ENCODE data around the gene LAIR2.

DNA sequence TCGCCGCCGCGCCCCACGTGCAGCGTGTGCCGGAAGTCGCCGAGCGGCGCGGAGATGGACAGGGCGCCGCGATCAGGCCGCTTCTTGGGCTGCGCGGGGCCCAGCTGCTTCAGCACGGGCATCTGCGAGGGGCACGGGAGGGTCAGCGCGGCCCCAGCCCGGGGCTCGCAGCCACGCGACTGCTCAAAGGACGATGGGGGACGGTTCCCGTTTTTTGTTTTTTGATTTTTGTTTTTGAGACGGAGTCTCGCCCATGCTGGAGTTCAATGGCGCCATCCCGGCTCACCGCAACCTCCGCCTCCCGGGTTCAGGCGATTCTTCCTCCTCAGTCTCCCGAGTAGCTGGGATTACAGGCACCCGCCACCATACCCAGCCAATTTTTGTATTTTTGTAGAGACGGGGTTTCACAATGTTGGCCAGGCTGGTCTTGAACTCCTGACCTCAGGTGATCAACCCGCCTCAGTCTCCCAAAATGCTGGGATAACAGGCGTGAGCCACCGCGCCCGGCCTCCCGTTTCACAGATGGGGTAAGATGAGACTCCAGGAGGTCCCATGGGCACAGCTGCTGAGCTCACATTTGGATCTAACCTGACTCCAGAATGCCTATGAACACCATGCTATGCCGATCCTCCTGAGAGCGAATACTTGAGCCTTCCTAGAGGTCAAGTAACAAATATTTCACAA is 37.1 kb upstream of the LAIR2 start:
- TF ChIP-seq ELF1 (CRISPR knock-in tag; IDR thresholded peaks at IDR 0.05) (no peak), FOSL1 (CRISPR knock-in tag; IDR thresholded peaks at IDR 0.05; ENCODE audit: borderline replicate concordance) (no peak), ATF3 (CRISPR knock-in tag; IDR thresholded peaks at IDR 0.05) (no peak), ZNF256 (CRISPR knock-in tag; conservative IDR thresholded peaks at IDR 0.05) (no peak)
- TF ChIP-seq, protein P1, sequence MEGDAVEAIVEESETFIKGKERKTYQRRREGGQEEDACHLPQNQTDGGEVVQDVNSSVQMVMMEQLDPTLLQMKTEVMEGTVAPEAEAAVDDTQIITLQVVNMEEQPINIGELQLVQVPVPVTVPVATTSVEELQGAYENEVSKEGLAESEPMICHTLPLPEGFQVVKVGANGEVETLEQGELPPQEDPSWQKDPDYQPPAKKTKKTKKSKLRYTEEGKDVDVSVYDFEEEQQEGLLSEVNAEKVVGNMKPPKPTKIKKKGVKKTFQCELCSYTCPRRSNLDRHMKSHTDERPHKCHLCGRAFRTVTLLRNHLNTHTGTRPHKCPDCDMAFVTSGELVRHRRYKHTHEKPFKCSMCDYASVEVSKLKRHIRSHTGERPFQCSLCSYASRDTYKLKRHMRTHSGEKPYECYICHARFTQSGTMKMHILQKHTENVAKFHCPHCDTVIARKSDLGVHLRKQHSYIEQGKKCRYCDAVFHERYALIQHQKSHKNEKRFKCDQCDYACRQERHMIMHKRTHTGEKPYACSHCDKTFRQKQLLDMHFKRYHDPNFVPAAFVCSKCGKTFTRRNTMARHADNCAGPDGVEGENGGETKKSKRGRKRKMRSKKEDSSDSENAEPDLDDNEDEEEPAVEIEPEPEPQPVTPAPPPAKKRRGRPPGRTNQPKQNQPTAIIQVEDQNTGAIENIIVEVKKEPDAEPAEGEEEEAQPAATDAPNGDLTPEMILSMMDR (CRISPR knock-in tag; IDR thresholded peaks at IDR 0.05): no peak
